GM12873 (cell line): Measurements from ENCODE around the gene THAP11.

Source experiments
- TF ChIP-seq, protein P1 (sequence below): IDR thresholded peaks from 2 replicates; pipeline ENCODE4 v1.5.1; 2012; ENCODE audit warnings: low read depth, mild to moderate bottlenecking, moderate library complexity, low read length, control low read depth; ENCODE audit not compliant: insufficient read depth; ENCODE audit errors: missing control alignments

Gene THAP11

DNA sequence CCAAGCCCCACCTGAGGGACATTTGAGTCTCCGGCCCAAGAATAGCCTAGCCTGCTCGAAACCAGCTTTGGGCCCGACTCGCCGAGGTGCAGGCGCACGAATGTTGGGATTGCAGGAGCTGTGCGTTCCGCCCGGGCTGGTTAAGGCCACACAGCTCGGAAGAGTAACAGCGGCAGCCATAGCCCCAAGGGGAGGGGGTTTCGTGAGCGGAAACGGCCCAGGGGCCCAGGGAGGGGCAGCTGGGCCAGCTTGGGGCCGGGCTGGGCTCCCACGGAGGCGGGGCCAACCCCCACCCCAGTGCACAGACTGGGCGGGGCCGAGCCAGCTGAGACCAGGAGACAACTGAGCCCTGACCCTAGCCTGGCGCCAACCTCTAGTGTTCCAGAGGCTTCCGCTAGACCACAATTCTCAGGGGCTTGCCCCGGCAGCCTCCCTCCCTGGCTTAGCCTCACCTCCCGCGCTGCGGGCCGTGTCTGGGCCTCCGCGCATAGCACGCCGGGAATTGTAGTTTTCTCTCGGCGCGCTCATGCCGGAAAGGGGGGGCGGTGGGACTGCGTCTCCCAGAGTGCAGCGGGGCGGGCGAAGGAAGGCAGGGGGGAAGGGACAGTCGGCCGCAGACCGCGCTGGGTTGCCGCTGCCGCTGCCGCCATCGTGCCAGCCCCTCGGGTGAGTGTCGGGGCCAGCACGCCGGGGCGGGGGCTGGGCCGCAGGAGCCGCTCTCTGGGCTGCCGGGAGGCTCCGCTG lies 4.4 kb downstream of the THAP11 start, which contains the start of gene NUTF2:
NUTF2 (plus strand) TSS at position 614 of the 744 bp plus-strand sequence. CDS start 18,198 bp downstream, outside the sequence.
- TF ChIP-seq, protein P1, sequence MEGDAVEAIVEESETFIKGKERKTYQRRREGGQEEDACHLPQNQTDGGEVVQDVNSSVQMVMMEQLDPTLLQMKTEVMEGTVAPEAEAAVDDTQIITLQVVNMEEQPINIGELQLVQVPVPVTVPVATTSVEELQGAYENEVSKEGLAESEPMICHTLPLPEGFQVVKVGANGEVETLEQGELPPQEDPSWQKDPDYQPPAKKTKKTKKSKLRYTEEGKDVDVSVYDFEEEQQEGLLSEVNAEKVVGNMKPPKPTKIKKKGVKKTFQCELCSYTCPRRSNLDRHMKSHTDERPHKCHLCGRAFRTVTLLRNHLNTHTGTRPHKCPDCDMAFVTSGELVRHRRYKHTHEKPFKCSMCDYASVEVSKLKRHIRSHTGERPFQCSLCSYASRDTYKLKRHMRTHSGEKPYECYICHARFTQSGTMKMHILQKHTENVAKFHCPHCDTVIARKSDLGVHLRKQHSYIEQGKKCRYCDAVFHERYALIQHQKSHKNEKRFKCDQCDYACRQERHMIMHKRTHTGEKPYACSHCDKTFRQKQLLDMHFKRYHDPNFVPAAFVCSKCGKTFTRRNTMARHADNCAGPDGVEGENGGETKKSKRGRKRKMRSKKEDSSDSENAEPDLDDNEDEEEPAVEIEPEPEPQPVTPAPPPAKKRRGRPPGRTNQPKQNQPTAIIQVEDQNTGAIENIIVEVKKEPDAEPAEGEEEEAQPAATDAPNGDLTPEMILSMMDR, result no peak

DNA sequence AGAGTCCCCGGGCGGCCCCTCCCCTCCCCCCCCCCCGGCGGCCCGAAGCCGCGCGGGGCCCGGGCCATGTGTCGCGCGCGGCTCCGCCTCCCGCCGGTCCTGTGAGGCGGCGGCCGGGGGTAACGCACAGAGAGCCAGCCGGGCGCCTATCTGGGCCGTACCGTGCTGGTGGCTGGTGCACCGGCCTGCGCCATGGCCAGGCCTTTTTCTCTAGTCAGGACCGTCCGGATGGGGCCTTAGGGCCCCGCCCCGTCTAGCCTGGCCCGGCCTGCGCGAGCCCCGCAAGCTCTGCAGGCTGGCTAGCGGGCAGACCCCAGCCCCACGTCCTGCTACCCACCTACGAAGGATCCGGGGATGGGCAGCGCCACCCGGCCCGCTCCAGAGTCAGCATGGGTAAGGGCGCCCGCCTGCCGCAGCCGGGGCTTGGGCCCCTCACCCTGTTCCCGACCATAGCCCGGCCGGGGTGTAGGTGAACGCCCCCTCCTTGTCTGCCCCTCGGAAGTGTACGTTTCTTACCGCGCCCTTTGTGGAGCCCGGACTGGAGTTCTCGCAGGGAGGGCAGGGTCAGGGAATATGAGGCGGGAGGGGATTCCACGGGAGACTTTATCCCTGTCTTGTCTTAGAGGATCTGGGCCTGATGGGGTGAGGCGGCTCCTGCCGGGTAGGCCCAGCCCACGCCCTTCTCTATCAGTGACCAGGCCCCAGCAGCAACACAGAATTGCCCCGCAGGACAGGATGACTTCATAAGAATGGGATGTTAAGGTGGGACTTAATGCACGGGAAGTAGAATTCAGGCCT lies 5.1 kb downstream of the THAP11 start, which contains the start of gene CENPT:
CENPT (minus strand) TSS at position 630 of the 798 bp plus-strand sequence. CDS start 13,834 bp downstream, outside the sequence.
- TF ChIP-seq, protein P1, result no peak

- TF ChIP-seq, protein P1, result no peak
Observed at GRCh38 chr16:67848118-67848517, 6.0 kb downstream of the THAP11 start.

GRCh38 chr16:67853670-67854069 lies 11.6 kb downstream of the THAP11 start:
- TF ChIP-seq, protein P1, result no peak

DNA sequence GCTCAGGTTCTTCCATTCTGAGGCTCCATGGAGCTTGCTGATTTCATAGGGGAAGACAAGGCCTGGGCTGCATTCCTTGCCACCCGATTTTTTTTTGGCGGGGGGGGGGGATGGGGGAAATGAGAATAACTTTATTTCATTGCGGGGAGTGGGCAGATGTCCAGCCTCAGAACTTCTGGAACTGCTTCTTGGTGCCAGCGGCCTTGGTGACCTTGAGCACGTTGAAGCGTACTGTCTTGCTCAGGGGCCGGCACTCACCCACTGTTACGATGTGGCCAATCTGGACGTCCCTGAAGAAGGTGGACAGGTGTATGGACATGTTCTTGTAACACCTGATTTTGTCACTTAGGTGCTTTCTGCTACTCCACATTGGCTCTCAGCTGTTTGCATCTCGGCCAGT lies 13.7 kb downstream of the THAP11 start:
- TF ChIP-seq, protein P1, result no peak

DNA sequence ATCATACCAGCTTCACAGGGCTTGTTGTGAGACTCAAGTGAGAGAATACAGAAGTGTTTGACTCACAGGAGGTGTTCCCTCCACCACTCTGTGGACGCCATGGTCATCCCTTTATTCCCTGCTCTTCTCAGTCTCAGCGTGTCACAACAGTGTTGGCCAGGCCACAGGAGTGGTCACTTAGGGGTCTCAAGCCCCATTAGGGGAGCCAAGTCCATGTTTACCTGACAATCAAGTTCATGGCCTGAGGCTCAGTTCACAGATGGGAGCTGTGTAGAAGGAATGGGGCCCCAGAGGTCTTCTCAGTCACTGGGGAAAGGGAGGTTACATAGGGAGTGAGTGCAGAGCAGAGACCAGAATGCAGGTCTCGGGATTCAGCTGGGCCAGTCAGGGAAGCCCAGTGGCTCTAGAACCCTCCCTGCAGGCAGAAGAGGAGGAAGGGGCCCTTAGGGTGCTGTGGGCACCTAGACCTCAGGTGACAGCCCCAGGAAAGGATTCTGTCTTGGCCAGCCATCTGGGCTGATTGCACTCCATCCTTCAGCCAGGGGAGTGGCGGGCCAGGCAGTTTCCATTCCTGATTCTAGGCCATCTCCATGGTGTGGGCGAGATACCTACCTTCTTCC lies 14.9 kb downstream of the THAP11 start:
- TF ChIP-seq, protein P1, result no peak
